GM23338 (cell line): ENCODE measurements around the gene PLCH2. TPM values are rescaled to one million over a fixed set of nuclear protein-coding genes. Genes with fewer than 3 reads are reported as not detected.

Experiments used
- ATAC-seq: fragments of 200-7000 bp; cut with Tn5 transposase; 3 replicates; pipeline ENCODE4 v1.9.1; 2020
- DNase-seq: peaks from one replicate; pipeline ENCODE4 v3.0.0-alpha.2; 2015; ENCODE audit warnings: low spot score
- H2AFZ ChIP-seq: fragments of 200-600 bp; sonication (generic); 2 replicates; pipeline ENCODE4 v1.8.0; 2016; ENCODE audit warnings: antibody characterized with exemption, mild to moderate bottlenecking, moderate library complexity
- H3F3A ChIP-seq: fragments of 200-600 bp; sonication (generic); replicated peaks from 2 replicates; pipeline ENCODE4 v1.8.0; 2017; ENCODE audit warnings: antibody characterized with exemption, mixed run types, low read depth
- H3K27ac ChIP-seq: fragments of 200-600 bp; sonication (generic); 2 replicates; pipeline ENCODE4 v1.6.1; 2016; ENCODE audit warnings: low read depth
- H3K27me3 ChIP-seq: fragments of 200-600 bp; sonication (generic); 2 replicates; pipeline ENCODE4 v1.8.0; 2016; ENCODE audit warnings: mild to moderate bottlenecking, mixed run types, moderate library complexity; ENCODE audit not compliant: insufficient read depth
- H3K36me3 ChIP-seq: fragments of 200-600 bp; sonication (generic); 2 replicates; pipeline ENCODE4 v1.8.0; 2016; ENCODE audit warnings: mild to moderate bottlenecking; ENCODE audit not compliant: insufficient read depth
- H3K4me1 ChIP-seq: fragments of 200-600 bp; sonication (generic); 2 replicates; pipeline ENCODE4 v1.8.0; 2016; ENCODE audit warnings: mild to moderate bottlenecking, moderate library complexity; ENCODE audit not compliant: insufficient read depth
- H3K4me2 ChIP-seq: fragments of 200-600 bp; sonication (generic); 2 replicates; pipeline ENCODE4 v1.7.1; 2017; ENCODE audit warnings: mixed run types
- H3K4me3 ChIP-seq: fragments of 200-600 bp; sonication (generic); 2 replicates; pipeline ENCODE4 v1.6.1; 2016; ENCODE audit warnings: mixed run types
- H3K79me2 ChIP-seq: fragments of 200-600 bp; sonication (generic); replicated peaks from 2 replicates; pipeline ENCODE4 v1.8.0; 2017; ENCODE audit warnings: mild to moderate bottlenecking; ENCODE audit not compliant: insufficient read depth
- H3K9me2 ChIP-seq: fragments of 200-600 bp; sonication (generic); 2 replicates; pipeline ENCODE4 v1.8.0; 2017; ENCODE audit not compliant: insufficient read depth
- H4K20me1 ChIP-seq: fragments of 200-600 bp; sonication (generic); replicated peaks from 2 replicates; pipeline ENCODE4 v1.8.0; 2017; ENCODE audit warnings: mild to moderate bottlenecking; ENCODE audit not compliant: insufficient read depth
- H3K27ac Mint-ChIP-seq: 2 replicates; pipeline ENCODE4 v1.8.0; 2020; ENCODE audit warnings: inconsistent platforms, mild to moderate bottlenecking, moderate library complexity, mixed read lengths
- H3K27me3 Mint-ChIP-seq: 3 replicates; pipeline ENCODE4 v1.8.0; 2022; ENCODE audit warnings: low read depth, mild to moderate bottlenecking, moderate library complexity, mixed read lengths, inconsistent platforms; ENCODE audit not compliant: insufficient read depth, poor library complexity
- H3K36me3 Mint-ChIP-seq: 3 replicates; pipeline ENCODE4 v1.8.0; 2021; ENCODE audit warnings: low read depth, mild to moderate bottlenecking, inconsistent platforms, moderate library complexity, mixed read lengths
- H3K4me1 Mint-ChIP-seq: 3 replicates; pipeline ENCODE4 v1.8.0; 2020; ENCODE audit warnings: mild to moderate bottlenecking, inconsistent platforms, mixed read lengths
- H3K4me3 Mint-ChIP-seq: 3 replicates; pipeline ENCODE4 v1.8.0; 2021; ENCODE audit warnings: moderate library complexity, mild to moderate bottlenecking, inconsistent platforms, mixed read lengths
- H3K9me3 Mint-ChIP-seq: 3 replicates; pipeline ENCODE4 v1.8.0; 2020; ENCODE audit warnings: moderate library complexity, mild to moderate bottlenecking, inconsistent platforms, mixed read lengths
- CREB1 ChIP-seq: fragments of 250-450 bp; sonication (Bioruptor Pico); IDR thresholded peaks from 2 replicates; pipeline ENCODE4 v1.5.0; 2020; ENCODE audit warnings: low read depth, mild to moderate bottlenecking, moderate library complexity
- EZH2 ChIP-seq: fragments of 200-600 bp; sonication (generic); IDR thresholded peaks from one replicate; pipeline ENCODE4 v1.8.0; 2017; ENCODE audit warnings: antibody characterized with exemption, mild to moderate bottlenecking, low read depth; ENCODE audit not compliant: unreplicated experiment
- EZH2phosphoT487 ChIP-seq: fragments of 200-600 bp; sonication (generic); IDR thresholded peaks from one replicate; pipeline ENCODE4 v1.8.1; 2018; ENCODE audit warnings: antibody characterized with exemption; ENCODE audit not compliant: unreplicated experiment
- JUNB ChIP-seq: IDR thresholded peaks from one replicate; pipeline ENCODE4 v1.6.1; 2016; ENCODE audit warnings: antibody characterized with exemption; ENCODE audit not compliant: unreplicated experiment
- NANOG ChIP-seq: IDR thresholded peaks from 2 replicates; pipeline ENCODE4 v1.6.1; 2016; ENCODE audit warnings: antibody characterized with exemption, borderline replicate concordance
- POLR2AphosphoS5 ChIP-seq: IDR thresholded peaks from 2 replicates; pipeline ENCODE4 v1.6.1; 2016; ENCODE audit warnings: antibody characterized with exemption, low read depth
- STAT1 ChIP-seq: IDR thresholded peaks from one replicate; pipeline ENCODE4 v1.6.1; 2016; ENCODE audit warnings: antibody characterized with exemption; ENCODE audit not compliant: unreplicated experiment
- ZNF114 ChIP-seq: fragments of 250-450 bp; sonication (Bioruptor Pico); IDR thresholded peaks from 2 replicates; pipeline ENCODE4 v1.5.0; 2020; ENCODE audit warnings: mild to moderate bottlenecking, moderate library complexity
- ZNF331 ChIP-seq: fragments of 250-450 bp; sonication (Bioruptor Pico); IDR thresholded peaks from 2 replicates; pipeline ENCODE4 v1.5.0; 2020; ENCODE audit warnings: low read depth, mild to moderate bottlenecking, moderate library complexity
- polyA plus RNA-seq: library from polyadenylated mRNA; unstranded; fragments of >200 nt; fragmentation: Nextera tagmentation; extraction: Ambion mirVana; gene quantifications from 2 replicates; pipeline ENCODE4 v1.2.1, GENCODE V29; 2016
- total RNA-seq: library from RNA; depleted of rRNA; stranded (reverse); fragments of >200 nt; shearing (Covaris generic); gene quantifications from 2 replicates; pipeline ENCODE4 v1.2.3, GENCODE V29; 2014
- TF ChIP-seq, protein P1 (sequence below): IDR thresholded peaks from 2 replicates; pipeline ENCODE4 v1.6.1; 2016; ENCODE audit warnings: antibody characterized with exemption
- TF ChIP-seq, protein P2 (sequence below): IDR thresholded peaks from one replicate; pipeline ENCODE4 v1.6.1; 2018; ENCODE audit warnings: antibody characterized with exemption; ENCODE audit not compliant: unreplicated experiment
- TF ChIP-seq, protein P3 (sequence below), 2 experiments: fragments of 200-600 bp in 1 of 2; sonication (generic) in 1 of 2; conservative IDR thresholded peaks; 2 replicates each; pipeline versions ENCODE4 v1.5.1 to v1.6.1; 2016 to 2017; ENCODE audit warnings: antibody characterized with exemption in 2 of 2, low read depth in 2 of 2, mild to moderate bottlenecking in 2 of 2, moderate library complexity in 1 of 2
- TF ChIP-seq, protein P4 (sequence below): fragments of 250-450 bp; sonication (Bioruptor Pico); IDR thresholded peaks from 2 replicates; pipeline ENCODE4 v1.5.0; 2020; ENCODE audit warnings: mild to moderate bottlenecking, moderate library complexity

PLCH2 gene
- total and polyA plus RNA-seq, 2 experiments from 2014 or later = 0.31 TPM; not detected in 1

DNA sequence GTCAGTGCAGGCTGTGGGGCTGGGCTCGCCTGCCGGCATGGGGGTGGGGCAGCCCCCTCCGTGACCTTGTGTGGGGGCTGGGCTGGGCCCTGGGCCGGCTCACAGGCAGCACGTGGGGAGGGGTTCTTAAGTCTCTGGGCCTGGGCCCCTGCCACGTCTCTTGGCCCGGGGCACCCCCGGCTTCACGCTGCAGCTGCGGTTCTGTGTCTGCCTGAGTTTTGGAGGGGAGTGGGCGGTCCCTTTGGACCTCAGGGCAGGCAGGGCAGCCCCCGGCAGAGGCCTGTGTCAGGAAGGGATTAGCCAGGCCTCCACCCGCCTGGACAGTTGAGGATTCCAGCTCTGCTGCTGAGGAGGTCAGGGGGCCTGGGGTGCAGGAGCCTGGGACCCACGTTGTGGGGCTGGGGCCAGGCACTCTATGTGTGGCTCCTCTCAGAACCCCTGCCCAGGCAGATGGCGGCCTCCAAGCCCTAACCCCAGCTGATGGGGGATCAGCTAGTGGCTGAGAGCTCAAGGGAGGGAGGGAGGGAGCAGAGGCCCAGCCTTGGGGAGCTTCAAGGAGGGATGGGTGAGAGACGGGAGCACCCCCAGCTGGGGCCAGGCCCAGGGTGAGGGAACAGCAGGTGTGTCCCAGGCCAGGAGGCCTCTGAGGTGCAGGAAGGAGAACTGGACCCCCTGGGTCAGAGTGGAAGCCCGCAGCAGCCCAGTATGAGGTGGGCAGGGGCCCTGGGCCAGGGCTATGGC lies 1.8 kb upstream of the PLCH2 start:
- Histone ChIP-seq H2AFZ (no peak overlapping the region), H3K9me2 (no peaks in the 10 kb centered on the region), H3K4me3 (no peak overlapping the region), H3K36me3 (no peaks in the 10 kb centered on the region), H3F3A (no peaks in the 10 kb centered on the region), H3K79me2 (no peaks in the 10 kb centered on the region), H3K27me3 (no peaks in the 10 kb centered on the region), H3K27ac (no peak overlapping the region), H3K4me2 (no peak overlapping the region), H4K20me1 (no peaks in the 10 kb centered on the region), H3K4me1 (no peaks in the 10 kb centered on the region)
- no peaks in the 10 kb centered on the region for H3K9me3 Mint-ChIP-seq
- H3K36me3 Mint-ChIP-seq = no peaks in the 10 kb centered on the region
- no peak for TF ChIP-seq ZNF331
- no peak for TF ChIP-seq ZNF114 (CRISPR knock-in tag)
- no peak for TF ChIP-seq NANOG
- TF ChIP-seq, protein P1, sequence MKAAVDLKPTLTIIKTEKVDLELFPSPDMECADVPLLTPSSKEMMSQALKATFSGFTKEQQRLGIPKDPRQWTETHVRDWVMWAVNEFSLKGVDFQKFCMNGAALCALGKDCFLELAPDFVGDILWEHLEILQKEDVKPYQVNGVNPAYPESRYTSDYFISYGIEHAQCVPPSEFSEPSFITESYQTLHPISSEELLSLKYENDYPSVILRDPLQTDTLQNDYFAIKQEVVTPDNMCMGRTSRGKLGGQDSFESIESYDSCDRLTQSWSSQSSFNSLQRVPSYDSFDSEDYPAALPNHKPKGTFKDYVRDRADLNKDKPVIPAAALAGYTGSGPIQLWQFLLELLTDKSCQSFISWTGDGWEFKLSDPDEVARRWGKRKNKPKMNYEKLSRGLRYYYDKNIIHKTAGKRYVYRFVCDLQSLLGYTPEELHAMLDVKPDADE = no peak
- no peak for TF ChIP-seq POLR2AphosphoS5
- no peak for TF ChIP-seq CREB1 (CRISPR knock-in tag)
- TF ChIP-seq, protein P2, sequence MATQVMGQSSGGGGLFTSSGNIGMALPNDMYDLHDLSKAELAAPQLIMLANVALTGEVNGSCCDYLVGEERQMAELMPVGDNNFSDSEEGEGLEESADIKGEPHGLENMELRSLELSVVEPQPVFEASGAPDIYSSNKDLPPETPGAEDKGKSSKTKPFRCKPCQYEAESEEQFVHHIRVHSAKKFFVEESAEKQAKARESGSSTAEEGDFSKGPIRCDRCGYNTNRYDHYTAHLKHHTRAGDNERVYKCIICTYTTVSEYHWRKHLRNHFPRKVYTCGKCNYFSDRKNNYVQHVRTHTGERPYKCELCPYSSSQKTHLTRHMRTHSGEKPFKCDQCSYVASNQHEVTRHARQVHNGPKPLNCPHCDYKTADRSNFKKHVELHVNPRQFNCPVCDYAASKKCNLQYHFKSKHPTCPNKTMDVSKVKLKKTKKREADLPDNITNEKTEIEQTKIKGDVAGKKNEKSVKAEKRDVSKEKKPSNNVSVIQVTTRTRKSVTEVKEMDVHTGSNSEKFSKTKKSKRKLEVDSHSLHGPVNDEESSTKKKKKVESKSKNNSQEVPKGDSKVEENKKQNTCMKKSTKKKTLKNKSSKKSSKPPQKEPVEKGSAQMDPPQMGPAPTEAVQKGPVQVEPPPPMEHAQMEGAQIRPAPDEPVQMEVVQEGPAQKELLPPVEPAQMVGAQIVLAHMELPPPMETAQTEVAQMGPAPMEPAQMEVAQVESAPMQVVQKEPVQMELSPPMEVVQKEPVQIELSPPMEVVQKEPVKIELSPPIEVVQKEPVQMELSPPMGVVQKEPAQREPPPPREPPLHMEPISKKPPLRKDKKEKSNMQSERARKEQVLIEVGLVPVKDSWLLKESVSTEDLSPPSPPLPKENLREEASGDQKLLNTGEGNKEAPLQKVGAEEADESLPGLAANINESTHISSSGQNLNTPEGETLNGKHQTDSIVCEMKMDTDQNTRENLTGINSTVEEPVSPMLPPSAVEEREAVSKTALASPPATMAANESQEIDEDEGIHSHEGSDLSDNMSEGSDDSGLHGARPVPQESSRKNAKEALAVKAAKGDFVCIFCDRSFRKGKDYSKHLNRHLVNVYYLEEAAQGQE = no peak
- no peak for TF ChIP-seq JUNB
- no peak for TF ChIP-seq EZH2
- no peak for TF ChIP-seq STAT1
- TF ChIP-seq, protein P3, sequence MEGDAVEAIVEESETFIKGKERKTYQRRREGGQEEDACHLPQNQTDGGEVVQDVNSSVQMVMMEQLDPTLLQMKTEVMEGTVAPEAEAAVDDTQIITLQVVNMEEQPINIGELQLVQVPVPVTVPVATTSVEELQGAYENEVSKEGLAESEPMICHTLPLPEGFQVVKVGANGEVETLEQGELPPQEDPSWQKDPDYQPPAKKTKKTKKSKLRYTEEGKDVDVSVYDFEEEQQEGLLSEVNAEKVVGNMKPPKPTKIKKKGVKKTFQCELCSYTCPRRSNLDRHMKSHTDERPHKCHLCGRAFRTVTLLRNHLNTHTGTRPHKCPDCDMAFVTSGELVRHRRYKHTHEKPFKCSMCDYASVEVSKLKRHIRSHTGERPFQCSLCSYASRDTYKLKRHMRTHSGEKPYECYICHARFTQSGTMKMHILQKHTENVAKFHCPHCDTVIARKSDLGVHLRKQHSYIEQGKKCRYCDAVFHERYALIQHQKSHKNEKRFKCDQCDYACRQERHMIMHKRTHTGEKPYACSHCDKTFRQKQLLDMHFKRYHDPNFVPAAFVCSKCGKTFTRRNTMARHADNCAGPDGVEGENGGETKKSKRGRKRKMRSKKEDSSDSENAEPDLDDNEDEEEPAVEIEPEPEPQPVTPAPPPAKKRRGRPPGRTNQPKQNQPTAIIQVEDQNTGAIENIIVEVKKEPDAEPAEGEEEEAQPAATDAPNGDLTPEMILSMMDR (conservative IDR thresholded peaks at IDR 0.05; ENCODE audit: low read depth in 2 of 2) = no peak
- TF ChIP-seq EZH2phosphoT487 = no peak
- TF ChIP-seq, protein P4, sequence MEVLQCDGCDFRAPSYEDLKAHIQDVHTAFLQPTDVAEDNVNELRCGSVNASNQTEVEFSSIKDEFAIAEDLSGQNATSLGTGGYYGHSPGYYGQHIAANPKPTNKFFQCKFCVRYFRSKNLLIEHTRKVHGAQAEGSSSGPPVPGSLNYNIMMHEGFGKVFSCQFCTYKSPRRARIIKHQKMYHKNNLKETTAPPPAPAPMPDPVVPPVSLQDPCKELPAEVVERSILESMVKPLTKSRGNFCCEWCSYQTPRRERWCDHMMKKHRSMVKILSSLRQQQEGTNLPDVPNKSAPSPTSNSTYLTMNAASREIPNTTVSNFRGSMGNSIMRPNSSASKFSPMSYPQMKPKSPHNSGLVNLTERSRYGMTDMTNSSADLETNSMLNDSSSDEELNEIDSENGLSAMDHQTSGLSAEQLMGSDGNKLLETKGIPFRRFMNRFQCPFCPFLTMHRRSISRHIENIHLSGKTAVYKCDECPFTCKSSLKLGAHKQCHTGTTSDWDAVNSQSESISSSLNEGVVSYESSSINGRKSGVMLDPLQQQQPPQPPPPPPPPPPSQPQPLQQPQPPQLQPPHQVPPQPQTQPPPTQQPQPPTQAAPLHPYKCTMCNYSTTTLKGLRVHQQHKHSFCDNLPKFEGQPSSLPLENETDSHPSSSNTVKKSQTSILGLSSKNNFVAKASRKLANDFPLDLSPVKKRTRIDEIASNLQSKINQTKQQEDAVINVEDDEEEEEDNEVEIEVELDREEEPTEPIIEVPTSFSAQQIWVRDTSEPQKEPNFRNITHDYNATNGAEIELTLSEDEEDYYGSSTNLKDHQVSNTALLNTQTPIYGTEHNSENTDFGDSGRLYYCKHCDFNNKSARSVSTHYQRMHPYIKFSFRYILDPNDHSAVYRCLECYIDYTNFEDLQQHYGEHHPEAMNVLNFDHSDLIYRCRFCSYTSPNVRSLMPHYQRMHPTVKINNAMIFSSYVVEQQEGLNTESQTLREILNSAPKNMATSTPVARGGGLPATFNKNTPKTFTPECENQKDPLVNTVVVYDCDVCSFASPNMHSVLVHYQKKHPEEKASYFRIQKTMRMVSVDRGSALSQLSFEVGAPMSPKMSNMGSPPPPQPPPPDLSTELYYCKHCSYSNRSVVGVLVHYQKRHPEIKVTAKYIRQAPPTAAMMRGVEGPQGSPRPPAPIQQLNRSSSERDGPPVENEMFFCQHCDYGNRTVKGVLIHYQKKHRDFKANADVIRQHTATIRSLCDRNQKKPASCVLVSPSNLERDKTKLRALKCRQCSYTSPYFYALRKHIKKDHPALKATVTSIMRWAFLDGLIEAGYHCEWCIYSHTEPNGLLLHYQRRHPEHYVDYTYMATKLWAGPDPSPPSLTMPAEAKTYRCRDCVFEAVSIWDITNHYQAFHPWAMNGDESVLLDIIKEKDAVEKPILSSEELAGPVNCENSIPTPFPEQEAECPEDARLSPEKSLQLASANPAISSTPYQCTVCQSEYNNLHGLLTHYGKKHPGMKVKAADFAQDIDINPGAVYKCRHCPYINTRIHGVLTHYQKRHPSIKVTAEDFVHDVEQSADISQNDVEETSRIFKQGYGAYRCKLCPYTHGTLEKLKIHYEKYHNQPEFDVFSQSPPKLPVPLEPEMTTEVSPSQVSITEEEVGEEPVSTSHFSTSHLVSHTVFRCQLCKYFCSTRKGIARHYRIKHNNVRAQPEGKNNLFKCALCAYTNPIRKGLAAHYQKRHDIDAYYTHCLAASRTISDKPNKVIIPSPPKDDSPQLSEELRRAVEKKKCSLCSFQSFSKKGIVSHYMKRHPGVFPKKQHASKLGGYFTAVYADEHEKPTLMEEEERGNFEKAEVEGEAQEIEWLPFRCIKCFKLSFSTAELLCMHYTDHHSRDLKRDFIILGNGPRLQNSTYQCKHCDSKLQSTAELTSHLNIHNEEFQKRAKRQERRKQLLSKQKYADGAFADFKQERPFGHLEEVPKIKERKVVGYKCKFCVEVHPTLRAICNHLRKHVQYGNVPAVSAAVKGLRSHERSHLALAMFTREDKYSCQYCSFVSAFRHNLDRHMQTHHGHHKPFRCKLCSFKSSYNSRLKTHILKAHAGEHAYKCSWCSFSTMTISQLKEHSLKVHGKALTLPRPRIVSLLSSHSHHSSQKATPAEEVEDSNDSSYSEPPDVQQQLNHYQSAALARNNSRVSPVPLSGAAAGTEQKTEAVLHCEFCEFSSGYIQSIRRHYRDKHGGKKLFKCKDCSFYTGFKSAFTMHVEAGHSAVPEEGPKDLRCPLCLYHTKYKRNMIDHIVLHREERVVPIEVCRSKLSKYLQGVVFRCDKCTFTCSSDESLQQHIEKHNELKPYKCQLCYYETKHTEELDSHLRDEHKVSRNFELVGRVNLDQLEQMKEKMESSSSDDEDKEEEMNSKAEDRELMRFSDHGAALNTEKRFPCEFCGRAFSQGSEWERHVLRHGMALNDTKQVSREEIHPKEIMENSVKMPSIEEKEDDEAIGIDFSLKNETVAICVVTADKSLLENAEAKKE (CRISPR knock-in tag) = no peak
- no peaks in the 10 kb centered on the region for H3K4me1 Mint-ChIP-seq
- H3K27me3 Mint-ChIP-seq = peaks cover 1% of the 10 kb centered on the region
- H3K27ac Mint-ChIP-seq = no peak overlapping the region
- DNase-seq (no peak), ATAC-seq (peak; percentile 41)
- no peak overlapping the region for H3K4me3 Mint-ChIP-seq
